Fibroblast of skin of left biceps (primary cell): Measurements from ENCODE around the gene AKAP13.

Source experiments
- DNase-seq, 2 experiments: peaks; one replicate each; pipeline ENCODE4 v3.0.0-alpha.2; 2013; ENCODE audit warnings: low read depth in 2 of 2

AKAP13 gene

DNA sequence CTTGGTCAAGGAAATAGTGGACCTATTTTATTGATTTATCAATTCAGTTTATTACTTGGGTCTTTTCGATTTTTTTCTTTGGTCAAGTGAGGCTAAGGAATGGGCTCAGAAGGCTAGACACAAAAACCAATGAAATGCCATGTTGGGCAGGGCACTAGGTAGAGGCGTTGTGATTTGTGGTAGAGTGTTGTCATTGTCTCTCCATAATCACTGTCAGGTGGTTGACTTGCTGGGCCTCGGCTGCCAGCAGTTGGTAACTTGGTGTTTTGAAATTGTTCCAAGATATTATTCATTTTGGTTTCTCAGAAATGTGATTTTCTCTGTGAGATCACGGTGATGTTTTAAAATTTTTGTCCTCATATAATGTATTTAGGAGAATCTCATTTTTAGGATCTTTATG lies 240.7 kb downstream of the AKAP13 start:
- no peak for DNase-seq

DNA sequence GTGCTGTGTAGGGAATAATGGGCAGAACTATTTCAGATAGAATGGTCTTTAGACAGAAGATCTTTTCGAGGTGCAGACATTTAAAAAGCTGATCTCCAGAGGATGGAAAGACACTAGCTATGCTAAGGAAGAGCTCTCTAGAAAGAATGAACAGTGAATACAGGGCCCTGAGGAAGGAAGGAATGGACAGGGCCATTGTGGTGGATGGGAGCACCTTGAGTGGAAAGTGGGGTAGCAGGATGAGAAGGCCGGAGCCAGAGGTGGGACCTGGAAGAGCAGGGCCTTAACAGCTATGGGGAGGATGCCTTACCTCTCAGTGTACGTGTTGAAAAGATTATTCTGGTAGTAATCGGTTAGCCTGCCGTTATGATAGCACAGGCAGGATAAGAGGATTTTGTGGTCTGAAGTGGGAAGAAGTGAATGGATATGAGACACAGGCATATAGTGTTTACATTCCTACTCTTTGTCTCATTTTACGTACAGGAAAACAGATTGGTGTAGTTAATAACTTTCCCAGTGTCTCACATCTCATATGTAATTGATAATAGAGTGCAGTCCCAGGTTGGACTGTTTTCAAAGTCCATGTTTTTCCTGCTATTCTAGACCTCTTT lies 241.9 kb downstream of the AKAP13 start:
- DNase-seq = peak in 1 of 2 experiments; percentile 57

DNA sequence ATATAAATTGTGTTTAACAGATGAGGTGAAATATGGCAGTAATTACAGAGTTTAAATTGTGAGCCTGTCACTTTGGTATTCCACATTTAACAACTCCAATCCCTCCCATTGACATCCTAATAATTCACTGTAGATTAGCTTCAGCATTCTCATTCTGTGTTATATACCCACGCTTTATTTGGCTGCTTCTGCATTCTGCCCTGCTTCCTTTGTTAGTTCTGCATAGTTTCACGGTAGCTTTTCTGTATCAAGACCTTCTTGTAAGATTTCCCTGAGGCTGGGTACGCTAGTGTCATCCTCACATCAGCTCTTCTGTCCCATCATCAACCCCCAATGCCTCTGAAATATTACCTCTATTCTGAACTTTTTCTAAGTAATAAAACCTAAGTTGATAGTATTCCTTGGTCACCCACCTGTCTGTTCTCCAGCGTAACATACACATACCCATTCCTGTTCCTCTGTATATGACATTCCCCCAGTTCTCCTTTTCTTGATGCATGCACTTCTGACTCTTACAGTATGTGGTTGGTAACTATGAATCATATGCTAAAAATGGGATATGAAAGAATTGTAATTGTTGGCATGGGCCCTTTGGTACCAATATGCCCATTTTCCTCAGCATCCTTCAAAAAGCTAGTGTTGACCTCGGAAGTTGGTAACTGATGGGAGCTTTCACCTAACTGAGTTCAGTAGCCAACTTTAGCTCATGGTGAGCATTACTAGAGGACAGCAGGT lies 243.1 kb downstream of the AKAP13 start:
- no peak for DNase-seq

DNA sequence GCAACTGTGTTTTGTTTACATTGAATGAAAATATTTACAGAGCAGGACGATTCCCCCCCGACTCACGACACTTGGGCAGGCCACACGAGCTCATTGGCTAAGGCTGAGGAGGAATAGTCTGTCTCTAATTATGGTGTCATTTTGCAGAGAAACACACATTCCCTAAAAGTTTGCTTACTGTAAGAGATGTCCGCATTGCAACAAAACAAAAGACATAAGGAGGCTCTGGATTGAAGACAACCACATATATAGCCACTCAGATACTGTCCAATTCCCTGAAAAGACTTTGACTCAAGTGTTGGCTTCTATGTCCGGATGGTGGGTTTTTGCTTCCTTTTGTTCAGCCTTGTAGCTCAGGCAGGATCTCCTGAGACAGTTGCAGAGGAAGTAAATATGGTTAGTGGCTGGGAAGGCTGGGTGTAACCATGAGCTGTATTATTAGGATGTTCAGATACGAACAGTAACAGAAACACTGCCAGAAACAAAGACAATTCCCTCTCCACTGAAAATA lies 243.9 kb downstream of the AKAP13 start:
- no peak for DNase-seq

DNA sequence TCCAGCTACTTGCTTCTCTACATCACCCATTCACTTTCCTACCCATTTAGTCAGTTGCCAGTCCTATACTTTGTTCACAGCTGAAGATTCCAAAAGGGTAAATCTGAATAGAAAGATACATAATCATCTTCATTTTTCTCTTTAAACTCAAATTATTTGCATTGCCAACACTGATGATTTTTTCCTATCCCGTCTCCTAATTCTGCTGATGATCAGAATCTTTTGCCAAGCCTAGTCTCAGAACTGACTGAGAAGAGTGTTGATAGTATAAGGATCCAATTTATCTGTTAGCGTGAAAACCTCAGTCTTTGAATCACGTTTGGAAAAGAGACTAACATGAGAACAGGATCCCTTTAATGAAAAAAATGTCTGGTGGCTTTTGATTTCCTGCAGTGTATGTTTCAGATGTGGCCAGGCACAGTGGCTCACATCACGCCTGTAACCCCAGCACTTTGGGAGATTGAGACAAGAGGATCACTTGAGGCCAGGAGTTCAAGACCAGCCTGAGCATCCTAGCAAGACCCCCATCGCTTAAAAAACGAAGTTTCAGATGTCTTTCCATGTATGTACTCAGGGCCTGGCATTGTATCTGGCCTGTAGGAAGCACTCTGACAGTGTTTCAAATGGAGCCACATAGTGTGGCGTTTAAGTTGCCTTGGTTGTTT lies 244.9 kb downstream of the AKAP13 start:
- no peak for DNase-seq

DNA sequence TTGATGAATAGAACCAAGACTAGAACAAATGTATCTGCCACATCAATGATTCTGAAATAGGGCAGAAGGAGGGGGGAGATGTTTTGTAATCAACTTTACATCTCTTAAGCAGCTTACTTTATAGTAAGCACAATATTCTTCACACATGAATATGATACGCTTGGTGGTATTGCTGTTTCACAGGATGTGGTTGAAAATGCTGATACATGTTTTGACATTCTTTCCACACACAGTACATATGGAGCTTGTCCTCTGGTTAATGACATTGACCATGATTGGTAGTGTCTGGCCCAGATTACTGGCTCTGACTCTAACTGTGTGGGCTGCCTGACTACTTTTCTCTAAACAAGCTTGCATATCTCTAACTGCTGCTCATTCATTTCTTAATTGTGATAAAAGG lies 245.5 kb downstream of the AKAP13 start:
- peak; percentile 81 to 82 for DNase-seq

DNA sequence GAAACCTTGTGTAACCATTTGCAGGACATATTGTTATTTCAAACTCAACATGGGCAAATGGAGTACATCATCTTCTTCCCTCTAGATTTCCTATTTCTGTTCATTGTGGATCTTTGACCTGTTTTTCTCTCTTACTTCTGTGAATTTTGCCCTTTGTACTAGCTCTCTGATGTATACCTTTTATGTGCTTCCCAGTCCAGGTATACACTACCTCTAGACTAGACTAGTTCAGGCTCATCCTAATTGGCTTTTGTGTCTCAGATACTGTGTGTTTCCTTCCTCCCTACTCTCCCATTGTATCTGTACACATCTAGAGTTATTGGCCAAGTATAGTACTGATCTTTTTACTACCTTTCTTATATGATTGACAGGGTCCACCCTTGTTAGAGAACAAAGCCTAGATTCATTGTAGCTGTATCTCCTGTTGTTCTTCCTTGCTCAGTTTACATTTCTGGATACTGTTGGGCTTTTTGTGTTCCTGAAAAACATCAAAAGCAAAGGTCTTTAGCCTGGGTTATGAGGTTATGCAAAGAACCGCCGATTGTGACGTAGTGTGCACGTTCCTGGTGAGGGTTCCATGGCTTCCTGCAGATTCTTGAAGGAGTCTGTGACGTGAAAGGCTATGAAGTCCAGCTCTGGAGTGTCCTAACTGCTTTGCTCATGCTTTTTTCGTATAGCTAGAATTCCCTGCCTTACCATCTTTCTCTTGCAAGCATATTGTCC lies 247.0 kb downstream of the AKAP13 start:
- DNase-seq = no peak

DNA sequence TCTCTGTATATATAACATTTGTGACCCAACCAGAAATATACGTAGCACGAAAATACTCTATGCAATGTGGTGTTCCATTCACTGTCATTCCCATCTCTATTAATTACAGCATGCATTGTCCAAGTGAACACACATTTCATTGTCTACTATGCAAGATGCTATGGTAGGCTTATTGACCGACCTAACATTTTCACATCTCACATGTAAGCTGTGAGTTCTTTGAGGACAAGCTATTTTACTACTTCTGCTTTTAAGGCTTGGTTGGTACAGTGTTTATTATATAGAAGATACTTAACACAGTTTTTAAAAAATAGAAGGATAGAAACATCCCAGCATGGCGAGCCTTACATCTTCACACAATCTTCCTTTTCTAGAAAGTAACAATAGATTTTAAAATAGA lies 249.9 kb downstream of the AKAP13 start:
- no peak for DNase-seq

DNA sequence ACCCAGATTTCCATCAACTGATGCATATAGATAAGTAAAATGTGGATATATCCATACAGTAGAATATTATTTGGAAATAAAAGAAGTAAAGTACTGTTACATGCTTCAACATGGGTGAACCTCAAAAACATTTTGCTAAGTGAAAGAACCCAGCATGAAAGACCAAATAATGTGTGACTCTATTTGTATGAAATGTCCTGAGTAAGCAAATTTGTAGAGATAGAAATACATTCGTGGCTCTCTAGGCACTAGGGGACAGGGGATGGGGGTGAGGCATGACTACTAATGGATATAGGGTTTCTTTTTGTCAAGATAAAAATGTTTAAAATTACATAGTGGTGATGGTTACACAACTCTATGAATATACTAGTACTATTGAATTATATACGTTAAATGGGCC lies 250.6 kb downstream of the AKAP13 start:
- DNase-seq = no peak

DNA sequence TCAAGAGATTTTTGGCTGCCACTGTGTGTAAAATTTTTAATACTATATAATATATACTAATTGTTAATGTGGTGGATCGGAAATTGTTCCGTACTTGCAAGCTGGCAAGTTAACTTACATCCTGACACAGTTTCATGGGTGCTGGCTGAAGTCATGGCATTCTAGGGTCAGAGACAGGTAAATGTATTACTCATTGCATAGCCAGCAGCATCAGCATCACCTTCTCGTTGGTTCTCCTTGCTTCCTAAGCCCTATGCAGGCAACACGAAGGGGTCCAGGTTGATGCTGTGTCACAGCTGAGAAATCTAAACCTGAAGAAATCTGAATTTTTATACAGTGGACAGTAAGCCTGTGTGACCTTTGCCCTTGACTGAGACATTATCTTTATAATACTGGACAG lies 251.6 kb downstream of the AKAP13 start:
- no peak for DNase-seq

DNA sequence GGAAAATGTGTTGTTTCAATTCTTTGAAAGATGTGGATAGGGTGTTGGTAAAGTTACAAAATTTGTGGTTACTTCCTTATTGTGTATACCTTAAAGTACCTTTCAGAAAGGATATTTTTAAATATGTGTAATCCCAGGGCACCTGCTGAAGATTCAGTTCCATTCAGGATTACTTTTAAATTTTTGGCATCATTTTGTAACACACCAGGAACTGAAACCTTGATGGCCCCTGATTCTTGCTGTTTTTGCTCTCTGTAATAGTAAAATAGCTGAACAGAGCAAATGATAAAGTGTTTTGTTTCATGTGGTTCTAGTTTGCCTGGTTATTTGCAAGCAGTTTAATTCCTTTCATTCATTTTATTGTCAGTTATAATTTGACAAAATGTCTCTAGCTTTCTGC lies 253.5 kb downstream of the AKAP13 start:
- DNase-seq = no peak

DNA sequence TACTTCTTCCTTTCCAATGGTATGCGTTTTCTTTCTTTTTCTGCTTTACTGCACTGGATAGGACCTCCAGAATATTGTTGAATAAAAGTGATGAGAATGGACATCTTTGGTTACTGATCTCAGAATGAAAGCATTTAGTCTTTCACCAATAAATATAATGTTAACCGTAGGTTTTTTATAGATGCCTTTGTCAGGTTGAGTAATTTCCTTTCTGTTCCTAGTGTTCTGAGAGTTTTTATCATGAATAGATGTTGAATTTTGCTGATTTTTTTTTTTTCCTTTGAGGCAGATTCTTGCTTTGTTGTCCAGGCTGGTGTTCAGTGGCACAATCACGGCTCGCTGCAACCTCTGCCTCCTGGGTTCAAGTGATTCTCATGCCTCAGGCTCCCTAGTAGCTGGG lies 255.9 kb downstream of the AKAP13 start:
- DNase-seq = no peak

DNA sequence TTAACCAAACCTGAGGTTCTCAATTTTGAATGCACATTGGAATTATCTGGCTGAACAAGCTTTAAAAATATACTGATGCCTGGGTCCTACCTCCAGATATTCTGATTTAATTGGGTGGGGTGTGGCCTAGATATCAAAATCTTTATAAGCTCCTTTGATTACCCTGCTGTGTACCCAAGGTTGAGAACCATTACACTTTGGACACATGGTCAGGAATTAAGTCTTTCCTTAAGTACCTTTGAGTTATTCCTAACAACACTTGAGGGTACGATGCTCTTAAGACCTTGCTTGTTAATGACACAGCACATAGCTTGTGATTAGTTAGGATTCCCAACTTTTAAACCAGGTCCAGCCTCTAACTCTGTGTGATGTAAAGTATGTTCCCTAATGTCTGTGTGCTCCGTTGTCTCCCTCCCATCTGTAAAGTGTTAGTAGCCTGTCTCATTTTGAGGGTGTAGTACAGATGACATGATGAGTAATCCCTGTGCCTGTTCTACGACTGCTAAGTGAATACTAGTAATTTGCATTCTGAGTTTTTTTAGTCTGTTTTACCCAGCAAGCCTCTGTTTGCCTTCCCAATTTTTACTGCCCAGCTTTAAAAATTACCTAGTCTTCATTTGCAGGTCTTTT lies 259.5 kb downstream of the AKAP13 start:
- DNase-seq = peak in 1 of 2 experiments; percentile 57

DNA sequence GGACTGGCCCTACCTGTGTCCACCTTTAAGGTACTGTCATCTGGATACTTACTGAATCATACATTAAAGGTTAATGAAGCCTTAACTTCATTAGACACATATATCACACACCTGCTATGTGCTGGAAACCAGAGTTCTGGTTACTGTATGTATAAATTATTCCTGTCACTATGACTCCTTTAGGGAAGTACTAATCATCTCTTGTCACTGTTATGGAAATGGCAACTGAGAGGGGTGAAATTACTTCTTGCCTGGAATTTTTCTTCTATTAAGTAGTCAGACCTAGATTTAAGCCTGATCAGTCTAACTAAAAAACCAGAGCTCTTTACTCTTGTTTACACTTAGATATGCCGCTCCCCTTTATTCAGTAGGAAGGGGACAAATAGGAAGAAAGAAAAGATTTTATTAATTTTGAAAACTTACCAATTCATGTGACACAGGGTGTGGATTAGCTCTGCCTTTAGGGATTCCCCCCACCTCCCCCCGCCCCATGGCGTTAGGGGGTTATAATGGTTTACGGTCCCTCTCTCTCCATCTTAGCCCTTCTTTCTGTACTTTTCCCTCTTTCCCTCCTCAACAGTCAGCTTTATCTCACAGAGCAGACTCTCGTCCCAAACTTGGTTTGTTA lies 261.8 kb downstream of the AKAP13 start:
- no peak for DNase-seq

DNA sequence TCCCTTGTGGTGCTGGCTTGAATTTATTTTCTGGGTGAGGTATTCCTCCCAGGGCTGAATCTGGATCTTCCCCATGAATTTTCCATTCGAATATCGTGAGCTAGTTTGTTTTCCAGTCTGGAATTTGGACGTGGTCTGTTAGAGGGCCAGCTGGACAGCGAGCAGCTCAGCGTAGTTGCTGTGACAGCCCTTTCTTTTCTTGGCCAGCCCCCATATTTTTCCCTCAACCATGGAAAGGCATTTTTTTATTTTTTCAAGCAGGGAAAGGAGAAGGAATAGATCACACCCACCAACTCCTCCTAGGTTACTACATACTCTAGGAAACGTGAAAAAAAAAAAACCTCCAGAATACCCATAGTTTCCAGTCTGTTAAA lies 262.3 kb downstream of the AKAP13 start:
- peak in 1 of 2 experiments; percentile 13 for DNase-seq

DNA sequence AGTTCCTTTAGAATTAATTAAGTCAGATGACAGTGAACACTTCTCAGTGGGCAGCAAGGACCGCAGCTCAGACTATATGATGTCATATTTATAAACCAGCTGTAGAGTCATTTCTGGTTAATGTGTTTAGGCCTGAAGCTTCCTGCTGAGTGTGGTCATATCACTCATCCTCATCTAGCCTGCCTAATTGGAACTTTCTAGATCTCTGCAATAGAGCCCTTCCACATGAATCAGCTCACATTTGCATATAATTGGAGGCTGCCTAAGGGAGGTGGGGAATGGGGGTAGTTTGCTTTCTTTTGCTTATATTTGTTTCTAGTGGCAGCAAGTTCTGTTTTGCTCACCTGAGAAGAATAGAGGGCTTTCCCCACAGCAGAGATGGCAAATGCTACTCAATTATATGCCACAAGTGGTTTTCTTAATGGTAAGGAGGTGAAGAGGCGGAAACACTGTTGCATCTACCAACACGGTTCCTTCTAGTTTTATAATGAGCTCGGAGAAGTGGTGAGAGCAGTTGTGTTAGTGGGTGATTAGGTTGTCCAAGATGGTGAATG lies 266.2 kb downstream of the AKAP13 start:
- DNase-seq = peak in 1 of 2 experiments; percentile 24

DNA sequence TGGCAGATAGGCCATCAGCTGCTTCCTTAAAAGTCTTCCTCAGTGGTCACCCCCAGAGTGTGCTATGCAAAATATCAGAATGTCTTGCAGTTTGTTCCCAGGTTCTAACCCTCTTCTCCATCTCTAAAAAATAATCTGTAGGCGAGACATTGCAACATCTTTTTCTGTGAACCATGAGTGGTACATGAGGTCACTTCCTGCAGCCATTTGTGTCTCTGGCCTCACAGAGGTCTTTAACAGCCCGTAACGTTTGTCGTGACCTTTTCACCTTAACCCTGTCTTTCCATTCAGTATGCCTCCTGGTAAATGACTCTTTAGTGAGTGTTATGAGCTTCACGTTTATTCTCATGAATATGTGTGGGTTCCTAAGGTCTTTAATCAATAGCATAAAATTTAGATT lies 269.0 kb downstream of the AKAP13 start:
- no peak for DNase-seq

DNA sequence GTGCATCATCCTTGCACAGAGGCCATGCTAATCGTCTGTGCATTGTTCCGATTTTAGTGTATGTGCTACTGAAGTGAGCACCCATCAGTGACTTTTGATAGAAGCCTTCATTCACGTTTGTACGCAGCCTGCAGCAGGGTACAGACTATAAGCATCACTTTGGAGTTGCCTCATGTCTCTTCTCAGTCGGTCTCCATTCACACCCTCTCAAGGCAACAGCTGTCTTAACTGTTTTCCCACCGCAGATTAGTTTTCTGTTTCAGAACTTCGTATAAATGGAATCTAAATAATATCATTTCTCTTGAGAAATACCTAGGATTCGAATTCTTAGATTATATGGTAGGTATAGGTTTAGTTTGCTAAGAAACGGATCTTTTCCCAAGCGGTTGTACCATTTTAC lies 271.1 kb downstream of the AKAP13 start:
- no peak for DNase-seq

DNA sequence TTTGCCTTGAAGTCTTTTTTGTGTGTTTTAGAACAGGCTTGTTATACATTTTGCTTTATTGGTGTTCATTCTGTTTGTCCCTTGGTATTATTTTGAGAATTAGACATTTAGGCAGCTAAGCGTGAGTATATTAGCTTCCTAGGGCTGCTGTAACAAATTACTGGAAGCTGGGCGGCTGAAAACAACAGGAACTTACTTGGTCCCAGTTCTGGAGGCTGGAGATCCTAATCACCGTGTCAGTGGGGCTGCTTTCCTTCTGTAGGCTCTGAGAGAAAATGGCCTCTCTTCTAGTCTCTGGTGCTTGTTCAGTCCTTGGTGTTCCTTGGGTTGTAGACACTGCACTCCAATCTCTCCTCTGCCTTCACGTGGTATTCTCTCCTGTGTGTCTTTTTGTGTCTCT lies 272.1 kb downstream of the AKAP13 start:
- no peak for DNase-seq

DNA sequence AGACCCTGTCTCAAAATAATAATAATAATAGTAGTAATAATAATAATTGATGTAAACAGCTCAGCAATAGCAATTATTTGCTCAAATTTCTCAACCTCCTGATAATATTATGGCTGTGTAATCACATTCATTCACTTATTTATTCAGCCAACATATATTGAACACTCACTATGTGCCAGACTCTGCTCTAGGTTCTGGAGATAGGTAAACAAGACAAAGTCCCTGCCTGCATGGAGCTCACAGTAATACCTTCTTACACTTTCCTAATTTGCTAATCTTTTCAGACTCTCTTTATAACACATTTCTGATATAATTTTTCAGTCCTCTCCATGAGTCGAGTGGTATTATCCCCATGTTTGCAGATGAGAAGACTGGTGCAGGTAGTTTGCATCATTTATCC lies 276.7 kb downstream of the AKAP13 start:
- no peak for DNase-seq

DNA sequence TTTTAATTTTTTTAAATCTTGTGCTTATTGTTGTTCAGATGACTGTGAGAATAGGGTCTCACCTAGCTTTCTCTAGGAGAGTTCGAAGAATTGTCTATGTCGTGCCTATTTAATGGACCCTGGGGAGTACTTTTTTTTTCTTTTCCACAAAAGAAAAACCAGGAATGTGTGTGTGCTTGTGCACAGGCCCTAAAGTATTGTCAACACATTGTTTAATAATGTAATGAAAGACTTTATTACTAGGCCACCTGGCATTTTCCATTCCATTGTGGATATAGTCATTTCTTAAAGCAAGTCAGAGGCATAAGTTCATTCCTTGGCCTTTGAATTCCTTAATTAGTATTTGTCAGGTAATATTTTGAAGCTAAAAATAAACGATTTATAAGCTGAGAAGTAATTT lies 278.4 kb downstream of the AKAP13 start:
- no peak for DNase-seq
